Measurements from ENCODE around the gene OXSR1.
"Not testable (repeated sequence)": the region's sequence is repeated elsewhere in the genome, so short reads cannot be mapped to it uniquely, and the experiment has no call there.

OXSR1 gene

GRCh38 chr3:38146504-38146903 is 18.8 kb upstream of the OXSR1 start:
- no peak for DNase-seq

GRCh38 chr3:38147421-38147820 is 17.9 kb upstream of the OXSR1 start:
- DNase-seq = no peak

GRCh38 chr3:38148311-38148882 is 16.9 kb upstream of the OXSR1 start:
- DNase-seq = no peak

DNA sequence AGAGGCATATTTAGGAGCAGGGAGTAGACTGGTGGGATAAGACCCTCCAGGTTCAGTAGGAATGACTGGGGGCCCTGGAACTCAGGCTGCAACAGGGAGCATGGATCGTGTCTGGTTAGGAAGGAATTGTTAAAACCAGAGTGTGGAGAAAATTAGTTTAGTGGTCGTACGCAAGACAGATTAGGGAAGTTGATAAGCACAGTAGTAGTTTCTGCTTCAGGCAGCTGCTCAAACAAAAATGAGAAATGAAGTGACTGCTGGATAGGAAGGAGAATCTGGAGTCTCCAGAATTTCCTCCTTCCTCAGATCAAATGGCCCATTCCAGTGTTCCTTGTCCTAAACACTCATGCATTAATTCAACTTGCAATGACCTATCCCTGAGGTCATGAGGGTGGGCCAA is 15.6 kb upstream of the OXSR1 start:
- DNase-seq = no peak

DNA sequence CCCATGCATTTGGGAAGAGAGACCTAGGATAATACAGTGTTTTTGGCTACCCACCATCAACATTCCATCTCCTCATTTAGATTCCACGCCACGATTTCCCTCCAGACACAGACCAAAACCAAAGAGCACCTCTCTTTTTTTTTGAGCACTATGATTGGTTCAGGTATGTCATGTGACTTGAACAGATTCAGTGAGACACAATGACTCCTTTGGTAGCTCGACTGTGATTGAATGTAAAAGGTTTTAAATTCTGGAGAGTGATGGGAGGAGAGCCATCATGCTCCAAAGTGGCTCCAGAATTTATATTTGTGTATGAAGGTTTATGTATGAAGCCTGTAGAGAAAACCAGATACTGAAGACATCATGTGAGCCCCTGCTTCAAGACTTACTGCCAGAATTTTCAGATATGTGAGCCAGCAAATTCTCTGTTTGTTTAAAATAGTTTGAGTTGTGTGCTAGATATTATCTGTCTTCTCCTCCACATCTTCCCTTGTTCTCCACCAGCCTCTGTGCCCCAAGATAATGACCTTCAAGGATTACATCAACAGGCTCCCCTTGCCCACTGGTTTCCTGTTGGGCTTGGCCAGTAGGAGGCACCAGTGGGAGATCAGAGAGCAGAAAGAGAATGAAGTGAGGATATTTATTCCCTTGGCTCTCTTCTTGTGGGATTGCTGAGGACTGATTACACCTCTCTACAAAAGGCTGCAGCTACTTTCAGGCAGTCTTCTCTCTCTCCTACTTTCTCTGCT is 14.4 kb upstream of the OXSR1 start:
- DNase-seq = no peak

DNA sequence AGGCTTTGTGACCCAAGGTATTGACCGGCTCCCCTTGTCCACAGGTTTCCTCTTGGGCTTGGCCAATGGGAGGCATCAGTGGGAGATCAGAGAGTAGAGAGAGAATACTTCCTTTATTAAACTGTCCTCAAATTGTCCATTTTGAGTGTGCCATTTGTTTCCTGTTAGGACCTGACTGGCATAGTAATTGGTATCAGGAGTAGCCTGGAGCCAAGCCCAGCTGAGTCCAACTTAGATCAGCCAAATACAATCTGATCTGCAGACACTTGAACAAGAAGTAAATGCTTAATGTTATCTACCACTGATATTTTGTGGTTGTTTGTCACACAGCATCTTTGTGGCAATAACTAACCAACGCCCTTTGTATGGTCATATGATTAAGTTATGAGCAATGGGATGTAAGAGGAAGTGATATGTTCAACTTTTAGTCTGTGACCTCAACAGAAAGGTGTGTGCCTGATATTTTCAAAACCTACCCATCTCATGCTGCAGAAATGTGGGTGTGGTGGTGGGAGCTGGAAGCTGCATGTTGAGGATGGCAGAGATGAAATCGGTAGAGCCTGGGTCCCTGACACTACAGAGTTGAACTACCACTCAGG is 13.6 kb upstream of the OXSR1 start:
- DNase-seq = no peak

- DNase-seq = no peak
Measured at GRCh38 chr3:38152609-38153008, 12.7 kb upstream of the OXSR1 start.

DNA sequence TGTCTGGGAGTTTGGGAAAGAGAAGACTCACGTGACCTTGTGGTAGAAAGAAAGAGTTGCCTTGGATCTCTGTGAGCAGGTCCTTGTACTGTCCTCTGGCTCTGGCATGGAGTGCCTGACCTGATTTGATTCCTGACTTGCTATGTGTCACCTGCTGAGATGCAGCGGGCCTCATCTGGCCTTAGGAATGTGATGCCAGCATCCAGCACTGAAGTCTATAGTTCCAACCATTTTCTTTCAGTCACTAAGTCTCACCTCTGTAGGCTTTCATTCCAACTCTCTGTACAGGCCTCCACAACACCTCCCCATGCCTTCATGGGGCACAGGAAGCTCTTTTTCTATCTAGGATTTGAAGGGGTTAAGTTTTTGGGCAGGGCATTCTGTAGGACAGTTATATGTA is 12.1 kb upstream of the OXSR1 start:
- no peak for DNase-seq

DNA sequence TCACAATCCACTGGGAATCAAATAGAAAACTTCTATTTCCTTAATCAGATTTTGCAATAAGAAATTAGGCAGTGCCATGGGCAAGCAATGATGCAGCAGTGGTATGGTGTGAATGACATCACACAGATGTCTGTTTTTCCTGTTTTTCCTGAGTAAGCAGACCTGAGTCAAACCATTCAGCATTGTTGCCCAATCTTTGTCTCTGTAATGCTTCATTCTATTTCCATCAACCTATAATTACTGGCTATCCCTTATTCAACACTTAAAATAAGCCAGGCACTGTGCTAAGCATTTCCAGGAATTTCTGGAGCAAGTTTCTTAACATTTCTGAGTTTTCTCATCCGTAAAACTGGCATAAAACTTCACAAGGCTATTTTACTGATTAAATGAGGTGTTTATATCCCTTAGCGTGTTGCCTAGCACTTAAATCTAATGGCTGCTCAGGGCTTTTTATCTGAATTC is 11.3 kb upstream of the OXSR1 start:
- DNase-seq = no peak

DNA sequence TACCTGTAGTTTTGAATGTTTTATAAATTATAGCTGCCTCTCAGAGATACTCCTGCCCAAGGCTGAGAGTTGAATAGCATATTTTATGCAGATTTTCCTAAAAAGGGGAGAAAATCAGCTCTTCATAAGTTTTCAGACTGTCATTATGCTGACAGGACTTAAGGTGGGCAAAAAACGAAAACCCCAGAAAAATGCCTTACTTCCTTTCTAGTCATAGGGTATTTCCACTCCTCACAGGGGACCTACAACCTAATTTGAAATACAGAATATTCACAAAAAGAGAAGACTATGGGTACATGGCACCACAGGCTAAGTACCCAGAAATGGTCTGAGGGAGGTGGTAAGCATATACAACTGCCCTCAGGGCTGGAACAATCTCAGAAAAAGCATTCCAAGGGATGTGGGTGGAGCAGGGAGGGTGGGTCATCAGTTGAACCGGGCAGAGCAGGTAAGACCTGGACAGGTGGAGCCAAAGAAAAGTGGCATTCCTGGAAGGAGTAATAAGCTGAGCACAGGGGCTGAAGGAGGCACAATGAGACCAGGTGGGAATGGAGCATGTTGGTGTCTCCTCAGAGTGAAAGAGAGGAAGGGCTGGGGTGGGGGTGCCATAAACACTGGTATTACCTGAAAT is 10.6 kb upstream of the OXSR1 start:
- DNase-seq = no peak

- no peak for DNase-seq
Measured at GRCh38 chr3:38155825-38156224, 9.5 kb upstream of the OXSR1 start.

- no peak for DNase-seq
Measured at GRCh38 chr3:38157117-38157516, 8.2 kb upstream of the OXSR1 start.

GRCh38 chr3:38157595-38157994 is 7.7 kb upstream of the OXSR1 start:
- peak in 1 of 2 experiments; percentile 55 for DNase-seq

- no peak for DNase-seq
Measured at GRCh38 chr3:38158472-38158871, 6.9 kb upstream of the OXSR1 start.

- DNase-seq = not testable (repeated sequence)
Measured at GRCh38 chr3:38160704-38161103, 4.6 kb upstream of the OXSR1 start.

DNA sequence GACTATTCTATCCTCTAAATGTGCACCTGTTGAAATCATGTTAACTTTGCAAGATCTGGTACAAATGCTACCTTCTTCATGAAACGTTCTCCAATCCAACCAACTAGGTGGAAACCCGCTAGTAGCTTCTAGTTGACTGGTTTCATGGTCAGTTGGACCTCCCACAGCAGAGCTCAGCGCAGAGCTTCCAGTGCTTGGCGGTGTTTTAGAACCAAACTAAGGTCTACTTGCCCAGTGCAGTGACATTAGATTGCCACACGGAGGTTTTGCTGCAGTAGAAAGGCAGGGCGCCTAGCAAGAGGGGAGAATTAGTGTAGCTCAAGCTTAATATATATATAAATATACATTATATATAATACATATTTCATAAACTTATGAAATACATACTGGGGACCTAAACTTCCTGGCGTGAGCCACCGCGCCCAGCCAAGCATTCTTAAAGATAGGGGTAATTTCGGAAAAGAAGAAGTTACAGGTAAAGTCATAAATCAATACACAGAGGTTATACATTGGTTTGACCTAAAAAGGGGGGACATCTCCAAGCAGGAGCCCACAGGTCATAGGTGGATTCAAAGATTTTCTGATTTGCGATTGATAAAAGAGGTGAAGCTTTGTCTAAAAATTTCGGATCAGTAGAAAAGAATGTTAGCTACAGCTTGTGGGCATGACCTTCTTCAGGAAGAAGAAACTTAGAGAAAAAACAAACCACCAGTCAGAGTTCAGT is 2.1 kb upstream of the OXSR1 start:
- peak; percentile 10 to 28 for DNase-seq

GRCh38 chr3:38163841-38164642 is 1.3 kb upstream of the OXSR1 start:
- DNase-seq = no peak

GRCh38 chr3:38164643-38164951 is 740 bp upstream of the OXSR1 start:
- peak in 1 of 2 experiments; percentile 91 for DNase-seq

DNA sequence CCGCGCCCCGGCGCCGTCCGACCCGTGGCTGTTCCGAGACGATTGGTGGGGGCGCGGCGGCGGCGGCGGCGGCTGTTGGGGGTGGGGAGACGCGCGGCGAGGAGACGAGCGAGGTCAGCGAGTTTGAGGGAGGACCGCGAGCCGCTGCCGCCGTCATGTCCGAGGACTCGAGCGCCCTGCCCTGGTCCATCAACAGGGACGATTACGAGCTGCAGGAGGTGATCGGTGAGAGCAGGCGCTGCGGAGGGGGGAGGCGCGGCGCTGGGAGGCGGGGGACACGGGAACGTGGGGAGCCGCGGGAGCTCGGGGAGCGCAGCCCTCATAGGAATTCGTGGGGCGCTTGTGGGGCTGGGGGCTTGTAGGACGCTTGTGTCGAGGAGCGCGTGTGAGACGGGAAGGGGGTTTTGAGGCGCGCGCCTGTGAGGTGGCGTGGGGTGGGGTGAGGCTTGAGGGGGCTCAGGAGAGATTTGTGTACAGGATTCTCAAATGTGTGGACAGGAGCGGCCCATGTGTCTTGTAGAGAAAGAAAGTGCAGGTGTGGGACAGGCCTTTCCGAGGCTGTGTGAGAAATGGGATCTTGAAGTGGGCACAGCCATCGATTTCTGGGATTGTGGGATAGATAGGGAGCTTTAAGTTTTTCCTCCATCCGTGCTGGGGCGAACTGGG is 518 bp downstream of the OXSR1 start:
- DNase-seq = peak in 1 of 2 experiments; percentile 63

DNA sequence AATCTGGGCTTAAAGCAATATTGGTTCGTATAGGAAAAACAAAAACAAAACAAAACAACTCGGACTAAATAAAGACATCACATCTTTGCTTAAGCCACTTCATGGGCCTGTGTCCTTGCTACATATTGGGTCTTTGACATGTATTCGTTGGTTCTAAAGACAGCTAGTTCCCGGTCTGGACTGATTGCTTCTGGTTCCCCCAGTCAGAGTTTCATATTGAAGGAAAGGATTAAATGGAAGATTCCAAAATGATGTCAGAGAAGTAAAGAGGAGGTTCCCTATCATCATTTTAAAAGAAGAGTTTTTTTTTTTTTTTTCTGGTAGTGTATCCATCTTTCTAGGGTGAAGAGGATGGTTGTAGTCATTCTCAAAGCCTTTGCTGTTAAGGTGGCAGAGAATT is 2.3 kb downstream of the OXSR1 start:
- DNase-seq = no peak

GRCh38 chr3:38168151-38169026 is 3.1 kb downstream of the OXSR1 start:
- DNase-seq = no peak

Data from SHP77 (cell line).